ENCODE measurements around the gene BCAS3.

Gene BCAS3

GRCh38 chr17:61267847-61268246 is 590.2 kb downstream of the BCAS3 start:
- H3K4me3 ChIP-seq (ENCODE audit: control insufficient read depth, low read depth, low read length) = no peak overlapping the region
- no peak for TF ChIP-seq CTCF (IDR thresholded peaks at IDR 0.05; ENCODE audit: control insufficient read depth, insufficient read depth, low read depth, low read length, missing control alignments)
- no peak for DNase-seq (ENCODE audit: low read depth)

- H3K4me3 ChIP-seq (ENCODE audit: control insufficient read depth, low read depth, low read length) = no peak overlapping the region
- no peak for DNase-seq (ENCODE audit: low read depth)
- TF ChIP-seq CTCF (IDR thresholded peaks at IDR 0.05; ENCODE audit: control insufficient read depth, insufficient read depth, low read depth, low read length, missing control alignments) = no peak
Observed at GRCh38 chr17:61275395-61275794, 597.7 kb downstream of the BCAS3 start.

- no peak for TF ChIP-seq CTCF (IDR thresholded peaks at IDR 0.05; ENCODE audit: control insufficient read depth, insufficient read depth, low read depth, low read length, missing control alignments)
- no peak overlapping the region for H3K4me3 ChIP-seq (ENCODE audit: control insufficient read depth, low read depth, low read length)
- DNase-seq (ENCODE audit: low read depth) = no peak
Observed at GRCh38 chr17:61276806-61277205, 599.2 kb downstream of the BCAS3 start.

- no peak for DNase-seq (ENCODE audit: low read depth)
- no peak overlapping the region for H3K4me3 ChIP-seq (ENCODE audit: control insufficient read depth, low read depth, low read length)
- TF ChIP-seq CTCF (IDR thresholded peaks at IDR 0.05; ENCODE audit: control insufficient read depth, insufficient read depth, low read depth, low read length, missing control alignments) = no peak
Observed at GRCh38 chr17:61279476-61280145, 602.0 kb downstream of the BCAS3 start.

- DNase-seq (ENCODE audit: low read depth) = no peak
- no peak overlapping the region for H3K4me3 ChIP-seq (ENCODE audit: control insufficient read depth, low read depth, low read length)
- no peak for TF ChIP-seq CTCF (IDR thresholded peaks at IDR 0.05; ENCODE audit: control insufficient read depth, insufficient read depth, low read depth, low read length, missing control alignments)
Observed at GRCh38 chr17:61280338-61280737, 602.7 kb downstream of the BCAS3 start.

GRCh38 chr17:61280851-61281250 is 603.2 kb downstream of the BCAS3 start:
- no peak overlapping the region for H3K4me3 ChIP-seq (ENCODE audit: control insufficient read depth, low read depth, low read length)
- TF ChIP-seq CTCF (IDR thresholded peaks at IDR 0.05; ENCODE audit: control insufficient read depth, insufficient read depth, low read depth, low read length, missing control alignments) = no peak
- DNase-seq (ENCODE audit: low read depth) = no peak
